HepG2 (cell line): ENCODE data around the gene LAMA5. TPM values are rescaled to one million over a fixed set of nuclear protein-coding genes. Genes with fewer than 3 reads are reported as not detected.
A peak's percentile ranks its signal among the peaks of the same experiment; 100 is the strongest.

Source experiments
- AFF4 ChIP-seq: sonication (generic); formaldehyde crosslinking; IDR thresholded peaks from 2 replicates; pipeline ENCODE4 v1.4.0; 2020; ENCODE audit warnings: missing genetic modification reagents
- AHR ChIP-seq: IDR thresholded peaks from 2 replicates; pipeline ENCODE4 v1.6.1; 2018; ENCODE audit warnings: missing genetic modification reagents, missing compliant biosample characterization
- E2F5 ChIP-seq: sonication (generic); formaldehyde crosslinking; conservative IDR thresholded peaks from 2 replicates; pipeline ENCODE4 v1.4.0; 2020; ENCODE audit warnings: missing genetic modification reagents
- HNRNPLL ChIP-seq: fragments of 200-400 bp; formaldehyde crosslinking; IDR thresholded peaks from 2 replicates; pipeline ENCODE4 v1.6.1; 2017; ENCODE audit warnings: mild to moderate bottlenecking, low read depth, low read length; ENCODE audit not compliant: poor library complexity, severe bottlenecking
- MAFK ChIP-seq, 2 experiments: IDR thresholded peaks in 1 of 2; conservative IDR thresholded peaks in 1 of 2; 2 replicates each; pipeline ENCODE4 v1.6.1; 2011; ENCODE audit warnings: improper control_type of control experiment in 2 of 2, low read length in 2 of 2
- MED13 ChIP-seq: sonication (generic); formaldehyde crosslinking; IDR thresholded peaks from 2 replicates; pipeline ENCODE4 v1.5.0; 2020; ENCODE audit warnings: missing genetic modification reagents
- MTERF4 ChIP-seq: sonication (generic); formaldehyde crosslinking; IDR thresholded peaks from 2 replicates; pipeline ENCODE4 v1.8.0; 2023; ENCODE audit warnings: mild to moderate bottlenecking, missing genetic modification reagents
- PLSCR1 ChIP-seq: sonication (generic); formaldehyde crosslinking; IDR thresholded peaks from 2 replicates; pipeline ENCODE4 v1.5.0; 2020; ENCODE audit warnings: missing genetic modification reagents, mild to moderate bottlenecking, borderline replicate concordance
- RAD21 ChIP-seq: fragments of 450-650 bp; formaldehyde crosslinking; IDR thresholded peaks from 2 replicates; pipeline ENCODE4 v1.5.0; 2020; ENCODE audit warnings: mild to moderate bottlenecking
- SSRP1 ChIP-seq: IDR thresholded peaks from 2 replicates; pipeline ENCODE4 v1.6.1; 2016; ENCODE audit warnings: control low read depth
- ZBTB38 ChIP-seq: sonication (generic); formaldehyde crosslinking; IDR thresholded peaks from 2 replicates; pipeline ENCODE4 v1.5.1; 2020; ENCODE audit warnings: mild to moderate bottlenecking, missing genetic modification reagents
- ZNF282 ChIP-seq: fragments of 450-650 bp; IDR thresholded peaks from 2 replicates; pipeline ENCODE4 v1.6.1; 2018; ENCODE audit not compliant: partially characterized antibody
- ZNF318 ChIP-seq: sonication (generic); formaldehyde crosslinking; IDR thresholded peaks from 2 replicates; pipeline ENCODE4 v1.4.0; 2020; ENCODE audit warnings: mild to moderate bottlenecking, missing genetic modification reagents
- ZNF598 ChIP-seq: sonication (generic); formaldehyde crosslinking; IDR thresholded peaks from 2 replicates; pipeline ENCODE4 v1.5.1; 2020; ENCODE audit warnings: mild to moderate bottlenecking, missing genetic modification reagents, borderline replicate concordance
- polyA plus RNA-seq, 8 experiments: library from polyadenylated mRNA; depleted of rRNA in 3 of 8; stranded (reverse) in 7 of 8; unstranded in 1 of 8; fragments of >200 nt; fragmentation: Illumina TruSeq in 4 of 8; extraction: Trizol in 4 of 8; gene quantifications; 2 replicates each; pipeline versions ENCODE4 v1.2.1 to v1.2.3, GENCODE V29; 2011 to 2016; ENCODE audit warnings: low read depth in 4 of 8, missing spikeins in 1 of 8, mixed read lengths in 1 of 8; ENCODE audit not compliant: insufficient read depth in 1 of 8
- total RNA-seq, 5 experiments: library from RNA; depleted of rRNA; stranded (reverse); fragments of >200 nt; fragmentation: Illumina TruSeq; extraction: Trizol; gene quantifications; 2 replicates each; pipeline ENCODE4 v1.2.3, GENCODE V29; 2016; ENCODE audit warnings: low read depth in 1 of 5

Gene LAMA5
- total and polyA plus RNA-seq, 2 of the 13 experiments (the other 11 are each of a cell fraction or from before 2014, with no cell fraction given): 21.0 to 44.7 TPM

GRCh38 chr20:62306414-62307187 is 60.5 kb downstream of the LAMA5 start (continued):
- TF ChIP-seq HNRNPLL: no peak
- no peak for TF ChIP-seq ZNF282
- no peak for TF ChIP-seq MED13 (CRISPR knock-in tag)
- TF ChIP-seq ZNF598: 0 out of 2 replicates have a peak, but pooled peaks have one; percentile 2
- TF ChIP-seq SSRP1 (CRISPR knock-in tag): no peak
- no peak for TF ChIP-seq MTERF4 (CRISPR knock-in tag)
- TF ChIP-seq ZBTB38 (CRISPR knock-in tag): no peak
- TF ChIP-seq AFF4 (CRISPR knock-in tag): no peak
- no peak for TF ChIP-seq ZNF318
- no peak for TF ChIP-seq PLSCR1 (CRISPR knock-in tag)
- no peak for TF ChIP-seq AHR (CRISPR knock-in tag)
- no peak for TF ChIP-seq E2F5 (CRISPR knock-in tag)
- no peak for TF ChIP-seq MAFK (conservative IDR thresholded peaks at IDR 0.05 in 1 of 2, IDR thresholded peaks at IDR 0.05 in 1 of 2; ENCODE audit: low read length in 2 of 2)
- 0 out of 2 replicates have a peak, but pooled peaks have one; percentile 18 for TF ChIP-seq RAD21 (CRISPR knock-in tag)
